PC-3 (cell line): ENCODE data around the gene B4GALT2. TPM values are rescaled to one million over a fixed set of nuclear protein-coding genes. Genes with fewer than 3 reads are reported as not detected.

Experiments used
- ATAC-seq: fragments of 200-7000 bp; cut with Tn5 transposase; 2 replicates; pipeline ENCODE4 v1.9.1; 2020; ENCODE audit warnings: mild to moderate bottlenecking, moderate library complexity
- BruUV-seq: library from RNA; stranded (reverse); fragments of 400-500 nt; replicated peaks from 2 replicates; lab custom pipeline; 2021; lab: Mats Ljungman, UMichigan
- CTCF ChIA-PET: fragments of 300-600 bp; sonication (Branson Sonifier 250); formaldehyde crosslinking; loops from one replicate; lab custom pipeline; 2022; ENCODE audit warnings: antibody characterized with exemption; lab: Charles Lee
- POLR2A ChIA-PET: fragments of 300-600 bp; sonication (Branson Sonifier 250); formaldehyde crosslinking; loops from one replicate; lab custom pipeline; 2022; ENCODE audit warnings: antibody characterized with exemption; ENCODE audit not compliant: unreplicated experiment; lab: Charles Lee
- DNase-seq: peaks from one replicate; pipeline ENCODE4 v3.0.0-alpha.2; 2015
- H2AFZ ChIP-seq: fragments of 300-600 bp; sonication (generic); 2 replicates; pipeline ENCODE4 v1.6.0; 2016; ENCODE audit warnings: antibody characterized with exemption, low read length
- H3F3A ChIP-seq: fragments of 300-600 bp; sonication (generic); one replicate; pipeline ENCODE4 v1.6.0; 2017; ENCODE audit warnings: antibody characterized with exemption, low read length, control low read depth, mild to moderate bottlenecking; ENCODE audit not compliant: unreplicated experiment
- H3K27ac ChIP-seq: fragments of 300-600 bp; sonication (generic); 2 replicates; pipeline ENCODE4 v1.5.1; 2016; ENCODE audit warnings: mild to moderate bottlenecking, low read length
- H3K27me3 ChIP-seq: fragments of 300-600 bp; sonication (generic); 2 replicates; pipeline ENCODE4 v1.6.1; 2016; ENCODE audit warnings: low read length, mixed read lengths
- H3K36me3 ChIP-seq: fragments of 300-600 bp; sonication (generic); 2 replicates; pipeline ENCODE4 v1.6.1; 2016; ENCODE audit warnings: low read depth, mixed run types, low read length, mixed read lengths
- H3K4me1 ChIP-seq: fragments of 300-600 bp; sonication (generic); 2 replicates; pipeline ENCODE4 v1.5.1; 2016; ENCODE audit warnings: low read length; ENCODE audit not compliant: insufficient read depth
- H3K4me2 ChIP-seq: fragments of 300-600 bp; sonication (generic); 2 replicates; pipeline ENCODE4 v1.6.0; 2016; ENCODE audit warnings: low read length
- H3K4me3 ChIP-seq: fragments of 300-600 bp; sonication (generic); 2 replicates; pipeline ENCODE4 v1.5.1; 2016; ENCODE audit warnings: mild to moderate bottlenecking, low read length, mixed read lengths
- H3K79me2 ChIP-seq: fragments of 300-600 bp; sonication (generic); 2 replicates; pipeline ENCODE4 v1.6.1; 2017; ENCODE audit warnings: low read length, mixed read lengths
- H3K9ac ChIP-seq: fragments of 300-600 bp; sonication (generic); 2 replicates; pipeline ENCODE4 v1.6.0; 2016; ENCODE audit warnings: mild to moderate bottlenecking, low read length
- H3K9me2 ChIP-seq: fragments of 300-600 bp; sonication (generic); replicated peaks from 2 replicates; pipeline ENCODE4 v1.6.1; 2016; ENCODE audit warnings: mixed run types, low read length, mixed read lengths
- H3K9me3 ChIP-seq: fragments of 300-600 bp; sonication (generic); 2 replicates; pipeline ENCODE4 v1.6.1; 2016; ENCODE audit warnings: low read length, mixed read lengths
- H4K20me1 ChIP-seq: fragments of 300-600 bp; sonication (generic); 2 replicates; pipeline ENCODE4 v1.6.1; 2016; ENCODE audit warnings: low read length, mixed read lengths
- CTCF ChIP-seq: fragments of 300-600 bp; sonication (generic); conservative IDR thresholded peaks from 2 replicates; pipeline ENCODE4 v1.5.1; 2017; ENCODE audit warnings: antibody characterized with exemption, low read depth, mild to moderate bottlenecking, low read length
- EZH2 ChIP-seq: fragments of 300-600 bp; sonication (generic); IDR thresholded peaks from one replicate; pipeline ENCODE4 v1.6.1; 2017; ENCODE audit warnings: antibody characterized with exemption, mild to moderate bottlenecking, low read length; ENCODE audit not compliant: unreplicated experiment
- EZH2phosphoT487 ChIP-seq: fragments of 300-600 bp; sonication (generic); IDR thresholded peaks from 2 replicates; pipeline ENCODE4 v1.6.1; 2018; ENCODE audit warnings: mild to moderate bottlenecking, antibody characterized with exemption, low read length, borderline replicate concordance
- intact Hi-C: fragments of 100-400 bp; cut with micrococcal nuclease; formaldehyde crosslinking; loops from 2 replicates; pipeline ENCODE4 v1.9.0; 2023
- total RNA-seq: library from RNA; depleted of rRNA; stranded (reverse); fragments of >200 nt; gene quantifications from 2 replicates; pipeline ENCODE4 v1.2.3, GENCODE V29; 2014

Gene B4GALT2
- total RNA-seq, 1 experiment from 2014 or later, result 103 TPM

- BruUV-seq, result no TSS peak
- CTCF ChIA-PET, result no interaction called here
- no peak overlapping the region for H3K4me2 ChIP-seq
- H3K79me2 ChIP-seq, result no peaks in the 10 kb centered on the region
- H3K36me3 ChIP-seq, result 0 out of 2 replicates have a peak, but pooled peaks cover 4% of the 10 kb centered on the region
- no peak overlapping the region for H3K4me3 ChIP-seq
- intact Hi-C loops, result no loop called here
- H2AFZ ChIP-seq, result no peak overlapping the region
- no peaks in the 10 kb centered on the region for H3K9me2 ChIP-seq
- no peaks in the 10 kb centered on the region for H3F3A ChIP-seq
- TF ChIP-seq CTCF (peak; percentile 35), EZH2phosphoT487 (no peak), EZH2 (no peak)
- DNase-seq (no peak), ATAC-seq (no peak)
- POLR2A ChIA-PET, result no interaction called here
- peaks cover 3% of the 10 kb centered on the region; the same call in 1 of the 2 replicates for H3K4me1 ChIP-seq
- H3K27ac ChIP-seq, result no peak overlapping the region
- no peaks in the 10 kb centered on the region for H3K9me3 ChIP-seq
- H3K9ac ChIP-seq, result no peak overlapping the region
- no peaks in the 10 kb centered on the region for H3K27me3 ChIP-seq
- no peaks in the 10 kb centered on the region for H4K20me1 ChIP-seq
Measured at GRCh38 chr1:44002606-44003157, 23.7 kb downstream of the B4GALT2 start.

- Histone ChIP-seq H2AFZ (no peak overlapping the region), H3K9ac (no peak overlapping the region), H3K9me3 (no peaks in the 10 kb centered on the region), H4K20me1 (no peaks in the 10 kb centered on the region), H3K27me3 (no peaks in the 10 kb centered on the region), H3K4me3 (no peak overlapping the region), H3K4me2 (no peak overlapping the region), H3K27ac (no peak overlapping the region), H3F3A (no peaks in the 10 kb centered on the region), H3K79me2 (no peaks in the 10 kb centered on the region), H3K4me1 (peaks cover 12% of the 10 kb centered on the region), H3K36me3 (no peaks in the 10 kb centered on the region; the same call in 1 of the 2 replicates), H3K9me2 (no peaks in the 10 kb centered on the region)
- intact Hi-C loops, result no loop called here
- BruUV-seq, result no TSS peak
- ATAC-seq (no peak), DNase-seq (no peak)
- TF ChIP-seq EZH2 (no peak), CTCF (no peak), EZH2phosphoT487 (no peak)
- POLR2A ChIA-PET, result no interaction called here
- CTCF ChIA-PET, result no interaction called here
Measured at GRCh38 chr1:44008259-44008658, 29.2 kb downstream of the B4GALT2 start.

GRCh38 chr1:44010935-44011471 is 32.0 kb downstream of the B4GALT2 start:
- Histone ChIP-seq H3K4me1 (peaks cover 9% of the 10 kb centered on the region), H2AFZ (no peak overlapping the region), H3K79me2 (no peaks in the 10 kb centered on the region), H3K36me3 (no peaks in the 10 kb centered on the region; the same call in 1 of the 2 replicates), H3K27ac (no peak overlapping the region), H3K9me2 (no peaks in the 10 kb centered on the region), H3K4me2 (no peak overlapping the region), H3F3A (no peaks in the 10 kb centered on the region), H3K9ac (no peak overlapping the region), H3K9me3 (no peaks in the 10 kb centered on the region), H4K20me1 (no peaks in the 10 kb centered on the region), H3K27me3 (no peaks in the 10 kb centered on the region), H3K4me3 (no peak overlapping the region)
- no TSS peak for BruUV-seq
- no peak for DNase-seq
- ChIA-PET CTCF (no interaction called here), POLR2A (no interaction called here)
- ATAC-seq, result no peak
- TF ChIP-seq CTCF (peak; percentile 27; the same call in 1 of the 2 replicates), EZH2phosphoT487 (no peak), EZH2 (no peak)
- intact Hi-C loops, result no loop called here
